AG04450 (cell line): ENCODE data around the gene GMPPA. TPM values are rescaled to one million over a fixed set of nuclear protein-coding genes. Genes with fewer than 3 reads are reported as not detected.
A peak's percentile ranks its signal among the peaks of the same experiment; 100 is the strongest.

Source experiments
- CTCF ChIA-PET: fragments of 300-600, 350-600 bp; formaldehyde crosslinking; extraction: SDS; loops from one replicate; lab custom pipeline; 2022; ENCODE audit warnings: antibody characterized with exemption, inconsistent platforms; lab: Charles Lee
- POLR2A ChIA-PET: fragments of 350-600 bp; formaldehyde crosslinking; extraction: SDS; loops from one replicate; lab custom pipeline; 2021; ENCODE audit warnings: antibody characterized with exemption, inconsistent platforms; lab: Yijun Ruan, JAX
- DNase-seq: peaks from one replicate; pipeline ENCODE4 v3.0.0-alpha.2; 2011; ENCODE audit warnings: low read depth, low spot score
- H3K27ac ChIP-seq: one replicate; pipeline ENCODE4 v1.5.1; 2012; ENCODE audit warnings: low read depth, low read length, control low read depth
- H3K27me3 ChIP-seq: one replicate; pipeline ENCODE4 v1.6.0; 2012; ENCODE audit warnings: low read length; ENCODE audit not compliant: control insufficient read depth, insufficient read depth
- H3K4me3 ChIP-seq: 2 replicates; pipeline ENCODE4 v1.5.1; 2011; ENCODE audit warnings: mild to moderate bottlenecking, low read depth, low read length, control low read depth
- H3K9me3 ChIP-seq: 2 replicates; pipeline ENCODE4 v1.5.1; 2012; ENCODE audit warnings: low read length; ENCODE audit not compliant: control insufficient read depth, insufficient read depth
- polyA plus RNA-seq: library from polyadenylated mRNA; depleted of rRNA; stranded (reverse); fragments of >200 nt; gene quantifications from 2 replicates; pipeline ENCODE4 v1.2.3, GENCODE V29; 2011
- TF ChIP-seq, protein P1 (sequence below): IDR thresholded peaks from 2 replicates; pipeline ENCODE4 v1.5.1; 2011; ENCODE audit warnings: low read depth, low read length, control low read depth, inconsistent platforms

Gene GMPPA
- polyA plus RNA-seq, 1 experiment: 90.1 TPM

DNA sequence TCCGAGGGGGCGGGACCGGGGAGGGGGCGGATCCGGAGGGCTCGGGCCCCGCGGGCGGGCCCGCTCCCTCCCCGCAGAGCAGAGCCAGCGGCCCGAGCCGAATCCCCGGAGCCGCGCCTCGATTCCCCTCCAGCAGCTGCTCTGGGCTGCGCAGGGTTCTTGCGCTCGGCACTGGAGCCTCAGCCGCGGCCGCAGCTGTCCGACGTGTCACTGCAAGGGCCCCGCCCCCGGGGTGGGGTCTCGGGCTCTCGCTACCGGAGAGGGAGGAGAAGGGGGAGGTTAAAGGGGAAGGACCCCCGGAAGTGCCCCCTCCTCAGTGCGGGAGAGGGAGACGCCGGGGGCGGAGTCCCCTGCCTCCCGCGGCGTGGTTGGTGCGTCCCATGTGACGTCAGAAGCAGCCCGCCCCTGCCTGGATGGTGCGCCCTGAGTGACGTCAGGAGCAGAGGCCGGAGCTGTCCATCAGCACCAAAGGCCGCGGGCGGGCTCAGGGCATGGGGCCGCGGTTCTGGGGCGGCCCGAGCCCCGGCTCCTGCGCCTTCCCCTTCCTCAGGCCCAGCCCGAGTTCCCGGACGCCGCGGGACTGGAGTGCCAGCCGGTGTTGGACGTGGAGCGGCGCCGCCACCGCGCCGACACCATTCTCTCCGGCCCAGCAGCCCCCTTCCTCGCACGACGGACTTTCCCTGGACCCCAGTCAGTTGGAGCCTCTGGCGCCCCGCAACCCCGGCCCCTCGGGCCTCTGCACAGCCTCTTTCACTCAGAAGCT lies 45.1 kb downstream of the GMPPA start, which contains the start of the genes CHPF and TMEM198:
Gene CHPF, minus strand, starts transcription at position 214 of the 763 bp plus-strand sequence. CDS start 271 bp downstream, outside the sequence.
Gene TMEM198, plus strand, starts transcription at position 433 of the 763 bp plus-strand sequence. CDS start 700 bp downstream, outside the sequence.
- CTCF ChIA-PET: interaction anchor here (0.7 to 4.4 kb wide), 5 partner anchors 14 to 98 kb away, joined by 3 to 30 read pairs (median 4); no protein-coding TSS in a partner anchor
- Histone ChIP-seq H3K9me3 (no peaks in the 10 kb centered on the region; the same call in 1 of the 2 replicates), H3K4me3 (peak within 1 kb of the TSS; percentile 75), H3K27ac (peak within 1 kb of the TSS; percentile 78), H3K27me3 (no peaks in the 10 kb centered on the region)
- TF ChIP-seq, protein P1, sequence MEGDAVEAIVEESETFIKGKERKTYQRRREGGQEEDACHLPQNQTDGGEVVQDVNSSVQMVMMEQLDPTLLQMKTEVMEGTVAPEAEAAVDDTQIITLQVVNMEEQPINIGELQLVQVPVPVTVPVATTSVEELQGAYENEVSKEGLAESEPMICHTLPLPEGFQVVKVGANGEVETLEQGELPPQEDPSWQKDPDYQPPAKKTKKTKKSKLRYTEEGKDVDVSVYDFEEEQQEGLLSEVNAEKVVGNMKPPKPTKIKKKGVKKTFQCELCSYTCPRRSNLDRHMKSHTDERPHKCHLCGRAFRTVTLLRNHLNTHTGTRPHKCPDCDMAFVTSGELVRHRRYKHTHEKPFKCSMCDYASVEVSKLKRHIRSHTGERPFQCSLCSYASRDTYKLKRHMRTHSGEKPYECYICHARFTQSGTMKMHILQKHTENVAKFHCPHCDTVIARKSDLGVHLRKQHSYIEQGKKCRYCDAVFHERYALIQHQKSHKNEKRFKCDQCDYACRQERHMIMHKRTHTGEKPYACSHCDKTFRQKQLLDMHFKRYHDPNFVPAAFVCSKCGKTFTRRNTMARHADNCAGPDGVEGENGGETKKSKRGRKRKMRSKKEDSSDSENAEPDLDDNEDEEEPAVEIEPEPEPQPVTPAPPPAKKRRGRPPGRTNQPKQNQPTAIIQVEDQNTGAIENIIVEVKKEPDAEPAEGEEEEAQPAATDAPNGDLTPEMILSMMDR: no peak
- peak; percentile 95 for DNase-seq
- POLR2A ChIA-PET: interaction anchor here (1.2 to 1.6 kb wide), 4 partner anchors 9 to 54 kb away, joined by 5 to 10 read pairs (median 8); partner anchors contain the start of genes OBSL1 and STK11IP

DNA sequence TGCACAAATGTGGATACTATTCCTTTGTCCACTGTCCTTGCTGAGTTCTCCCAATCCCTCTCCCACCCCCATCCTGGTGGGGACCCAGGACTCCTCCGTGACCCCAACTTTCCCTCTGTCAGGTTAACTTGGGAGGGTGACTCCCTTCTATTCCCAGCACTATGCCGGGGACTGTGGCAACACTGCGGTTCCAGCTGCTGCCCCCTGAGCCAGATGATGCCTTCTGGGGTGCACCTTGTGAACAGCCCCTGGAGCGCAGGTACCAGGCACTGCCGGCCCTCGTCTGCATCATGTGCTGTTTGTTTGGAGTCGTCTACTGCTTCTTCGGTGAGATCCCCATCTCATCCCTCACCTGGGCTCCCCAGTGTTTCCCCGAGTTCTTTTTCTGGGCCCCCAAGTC lies 45.9 kb downstream of the GMPPA start:
- Histone ChIP-seq H3K4me3 (peak overlapping the region; percentile 59), H3K27me3 (no peaks in the 10 kb centered on the region), H3K27ac (no peak overlapping the region), H3K9me3 (no peaks in the 10 kb centered on the region; the same call in 1 of the 2 replicates)
- ChIA-PET POLR2A (interaction anchor here (1.5 kb wide), 2 partner anchors 8 to 27 kb away, joined by 7 to 10 read pairs; partner anchors contain the start of gene OBSL1), CTCF (interaction anchor here (1.0 to 4.4 kb wide), 3 partner anchors 15 to 49 kb away, joined by 3 to 30 read pairs (median 4); no protein-coding TSS in a partner anchor)
- TF ChIP-seq, protein P1: no peak
- no peak for DNase-seq

DNA sequence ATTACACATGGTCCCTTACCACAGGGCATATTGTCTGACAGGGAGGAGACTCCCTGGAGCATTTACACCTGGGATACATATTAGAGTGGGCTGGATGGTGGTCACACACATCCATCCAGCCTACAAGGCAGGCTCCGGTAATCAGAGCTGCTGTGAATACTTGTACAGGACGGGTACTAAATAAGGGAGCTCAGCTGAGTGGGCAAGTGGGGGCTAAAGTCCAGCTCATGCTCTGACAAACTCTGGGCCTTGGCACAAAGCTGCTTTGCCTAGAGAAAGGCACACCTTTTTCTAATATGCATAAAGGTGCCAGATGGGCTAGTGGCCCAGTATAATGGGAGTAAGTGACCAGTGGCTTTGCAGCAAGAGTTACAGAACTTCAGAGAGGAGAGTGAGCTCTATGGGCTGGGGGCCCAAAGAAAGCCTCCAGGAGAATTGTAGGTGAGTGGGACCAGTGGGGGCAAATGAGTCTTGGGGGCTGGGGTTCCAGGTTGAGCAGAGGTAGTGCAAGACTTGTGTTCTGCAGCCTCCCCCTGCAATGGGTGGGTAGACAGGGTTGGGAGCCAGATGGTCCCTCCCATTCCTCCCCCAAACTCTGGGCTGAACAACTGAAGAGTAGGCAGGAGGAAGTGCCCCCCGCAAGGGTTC lies 46.7 kb downstream of the GMPPA start:
- no peaks in the 10 kb centered on the region; the same call in 1 of the 2 replicates for H3K9me3 ChIP-seq
- H3K4me3 ChIP-seq: no peak overlapping the region
- ChIA-PET POLR2A (no interaction called here), CTCF (interaction anchor here (1.0 to 4.4 kb wide), 3 partner anchors 15 to 26 kb away, joined by 3 to 30 read pairs (median 4); partner anchors contain the start of gene OBSL1)
- H3K27me3 ChIP-seq: no peaks in the 10 kb centered on the region
- DNase-seq: no peak
- TF ChIP-seq, protein P1: no peak
- H3K27ac ChIP-seq: no peak overlapping the region

DNA sequence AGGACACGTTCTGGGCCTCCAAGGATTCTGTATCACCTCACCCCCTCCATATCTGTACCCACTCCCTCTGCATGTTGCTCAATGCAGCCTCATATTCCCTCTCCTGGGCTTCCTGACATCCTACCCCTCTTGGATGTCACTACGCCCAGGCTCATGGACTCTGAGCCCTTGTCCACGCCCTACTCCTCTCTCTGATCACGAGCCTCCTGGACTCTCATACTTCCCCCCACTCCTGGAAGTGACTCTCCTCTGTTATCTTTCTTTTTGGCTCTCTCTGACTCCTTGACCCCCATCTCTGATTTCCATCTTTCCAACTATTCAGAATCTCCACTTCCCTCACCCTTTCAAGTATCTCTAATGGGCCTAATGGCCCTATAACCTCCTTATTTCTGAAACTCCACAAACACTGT lies 47.3 kb downstream of the GMPPA start:
- no peaks in the 10 kb centered on the region for H3K27me3 ChIP-seq
- no peak for DNase-seq
- no peak overlapping the region for H3K27ac ChIP-seq
- CTCF ChIA-PET: interaction anchor here (1.0 to 4.4 kb wide), 2 partner anchors 14 to 25 kb away, joined by 3 to 30 read pairs; partner anchors contain the start of gene OBSL1
- TF ChIP-seq, protein P1: no peak
- no peak overlapping the region for H3K4me3 ChIP-seq
- POLR2A ChIA-PET: no interaction called here
- H3K9me3 ChIP-seq: no peaks in the 10 kb centered on the region; the same call in 1 of the 2 replicates
